GM12878 (cell line): Measurements from ENCODE around the gene FN1. TPM values are rescaled to one million over a fixed set of nuclear protein-coding genes. Genes with fewer than 3 reads are reported as not detected.

Experiments
- ATAC-seq: fragments of 200-7000 bp; cut with Tn5 transposase; 3 replicates; pipeline ENCODE4 v1.9.1; 2020; ENCODE audit warnings: mild to moderate bottlenecking, moderate library complexity
- BruUV-seq: library from RNA; stranded (reverse); fragments of 400-500 nt; replicated peaks from 2 replicates; lab custom pipeline; 2021; lab: Mats Ljungman, UMichigan
- CTCF ChIA-PET: fragments of 300-600 bp; sonication (Branson Sonifier 250); formaldehyde crosslinking; extraction: SDS; loops from one replicate; lab custom pipeline; 2021; ENCODE audit warnings: inconsistent platforms; lab: Yijun Ruan, JAX
- POLR2A ChIA-PET: fragments of 350-600 bp; formaldehyde crosslinking; extraction: SDS; loops from one replicate; lab custom pipeline; 2021; ENCODE audit warnings: inconsistent platforms; lab: Charles Lee
- RAD21 ChIA-PET: fragments of 300-600 bp; sonication (Branson Sonifier 250); formaldehyde crosslinking; loops from one replicate; lab custom pipeline; 2023; ENCODE audit warnings: antibody characterized with exemption; ENCODE audit not compliant: unreplicated experiment; lab: Charles Lee
- SMC1A ChIA-PET: fragments of 300-600 bp; sonication (Branson Sonifier 250); formaldehyde crosslinking; loops from one replicate; lab custom pipeline; 2023; ENCODE audit not compliant: unreplicated experiment, uncharacterized antibody; lab: Charles Lee
- DNase-seq: peaks from one replicate; pipeline ENCODE4 v3.0.0-alpha.2; 2011; ENCODE audit warnings: low read depth, low spot score
- FAIRE-seq: peaks from 3 replicates; lab custom pipeline; 2011; peaks lifted over from hg19 to GRCh38; lab: Jason Lieb, UNC
- H2AFZ ChIP-seq: 2 replicates; pipeline ENCODE4 v1.6.0; 2011; ENCODE audit warnings: low read depth, low read length, control low read depth; ENCODE audit not compliant: control insufficient read depth
- H3K27ac ChIP-seq: 2 replicates; pipeline ENCODE4 v1.5.1; 2011; ENCODE audit warnings: control low read depth; ENCODE audit not compliant: control insufficient read depth, insufficient read depth
- H3K27me3 ChIP-seq, 2 experiments: replicated peaks in 1 of 2; 2 replicates each; pipeline versions ENCODE4 v1.6.0 to v1.6.1; 2011; ENCODE audit warnings: low read length in 1 of 2; ENCODE audit not compliant: control insufficient read depth in 2 of 2, insufficient read depth in 2 of 2
- H3K36me3 ChIP-seq, 2 experiments: 2 replicates each; pipeline ENCODE4 v1.5.1; 2011; ENCODE audit warnings: low read length in 1 of 2; ENCODE audit not compliant: control insufficient read depth in 2 of 2, insufficient read depth in 2 of 2
- H3K4me1 ChIP-seq: 2 replicates; pipeline ENCODE4 v1.6.1; 2011; ENCODE audit warnings: mild to moderate bottlenecking, low read length, moderate library complexity, mixed read lengths; ENCODE audit not compliant: control insufficient read depth, insufficient read depth
- H3K4me2 ChIP-seq: 2 replicates; pipeline ENCODE4 v1.6.0; 2011; ENCODE audit warnings: control low read depth; ENCODE audit not compliant: control insufficient read depth, insufficient read depth
- H3K4me3 ChIP-seq: fragments of 200-600 bp; sonication (generic); 2 replicates; pipeline ENCODE4 v1.5.1; 2016
- H3K79me2 ChIP-seq: 2 replicates; pipeline ENCODE4 v1.6.0; 2011; ENCODE audit warnings: low read length; ENCODE audit not compliant: control insufficient read depth, insufficient read depth
- H3K9ac ChIP-seq: 2 replicates; pipeline ENCODE4 v1.8.0; 2011; ENCODE audit warnings: low read length, control low read depth, mixed read lengths; ENCODE audit not compliant: control insufficient read depth, insufficient read depth
- H3K9me3 ChIP-seq: replicated peaks from 3 replicates; pipeline ENCODE4 v1.5.1; 2011; ENCODE audit warnings: mild to moderate bottlenecking, low read length; ENCODE audit not compliant: control insufficient read depth, insufficient read depth
- H4K20me1 ChIP-seq: 2 replicates; pipeline ENCODE4 v1.6.0; 2011; ENCODE audit not compliant: control insufficient read depth, insufficient read depth
- E2F8 ChIP-seq: fragments of 450-650 bp; IDR thresholded peaks from 2 replicates; pipeline ENCODE4 v1.6.1; 2018; ENCODE audit warnings: mild to moderate bottlenecking, low read depth, moderate library complexity; ENCODE audit not compliant: partially characterized antibody
- E4F1 ChIP-seq: fragments of 450-650 bp; IDR thresholded peaks from 2 replicates; pipeline ENCODE4 v1.6.1; 2018; ENCODE audit warnings: borderline replicate concordance, mild to moderate bottlenecking; ENCODE audit not compliant: partially characterized antibody
- HDAC6 ChIP-seq: fragments of 200-600 bp; sonication (generic); IDR thresholded peaks from one replicate; pipeline ENCODE4 v1.8.0; 2017; ENCODE audit warnings: antibody characterized with exemption; ENCODE audit not compliant: unreplicated experiment
- MTA2 ChIP-seq: fragments of 450-650 bp; IDR thresholded peaks from 2 replicates; pipeline ENCODE4 v1.6.1; 2016; ENCODE audit warnings: low read depth, mild to moderate bottlenecking, moderate library complexity
- PAX5 ChIP-seq: IDR thresholded peaks from 2 replicates; pipeline ENCODE4 v1.6.1; 2011; ENCODE audit warnings: low read depth, low read length, borderline replicate concordance
- PKNOX1 ChIP-seq: fragments of 450-650 bp; IDR thresholded peaks from 2 replicates; pipeline ENCODE4 v1.6.1; 2016; ENCODE audit warnings: mild to moderate bottlenecking
- POLR2AphosphoS5 ChIP-seq: IDR thresholded peaks from 2 replicates; pipeline ENCODE4 v1.6.1; 2011; ENCODE audit warnings: mild to moderate bottlenecking, low read length, inconsistent platforms
- REST ChIP-seq: IDR thresholded peaks from 2 replicates; pipeline ENCODE4 v1.6.1; 2012; ENCODE audit warnings: mild to moderate bottlenecking, low read depth, low read length
- SMARCA5 ChIP-seq: fragments of 450-650 bp; IDR thresholded peaks from 2 replicates; pipeline ENCODE4 v1.6.1; 2017; ENCODE audit warnings: mild to moderate bottlenecking
- ZBTB33 ChIP-seq: fragments of 450-650 bp; IDR thresholded peaks from 2 replicates; pipeline ENCODE4 v1.6.1; 2017; ENCODE audit warnings: mild to moderate bottlenecking
- WGBS: methylation state at CpG from one replicate; pipeline ENCODE4 v1.1.6; 2016; ENCODE audit warnings: low lambda C conversion rate; ENCODE audit not compliant: insufficient replicate concordance, insufficient coverage; ENCODE audit errors: missing lambda C conversion rate; 5-methylcytosine and 5-hydroxymethylcytosine counted together
- in situ Hi-C: fragments of 300-500 bp; cut with MboI; formaldehyde crosslinking; loops from 9 replicates; pipeline ENCODE4 v1.14.3; 2018; ENCODE audit warnings: mixed read lengths
- intact Hi-C: fragments of 100-400 bp; cut with micrococcal nuclease; formaldehyde crosslinking; loops from one replicate; pipeline ENCODE4 v1.14.2; 2022; ENCODE audit not compliant: unreplicated experiment
- polyA plus RNA-seq, 11 experiments: library from polyadenylated mRNA; depleted of rRNA in 4 of 11; unstranded in 6 of 11; stranded (reverse) in 5 of 11; fragments of >200 nt; fragmentation: Nextera tagmentation in 4 of 11; fragmentation: Illumina TruSeq in 1 of 11; extraction: Ambion mirVana in 4 of 11; extraction: Trizol in 1 of 11; gene quantifications; 1 replicate in 1 of 11; 2 replicates in 10 of 11; pipeline versions ENCODE4 v1.2.1 to v1.2.3, GENCODE V29; 2011 to 2016; ENCODE audit warnings: inconsistent platforms in 2 of 11, missing spikeins in 2 of 11, low read depth in 1 of 11
- total RNA-seq, 4 experiments: library from RNA; depleted of rRNA in 3 of 4; stranded (reverse); fragments of >200 nt in 3 of 4; fragmentation: Illumina TruSeq in 1 of 4; extraction: Trizol in 1 of 4; gene quantifications; 2 replicates each; pipeline versions ENCODE4 v1.2.1 to v1.2.3, GENCODE V29; 2013 to 2021

FN1 gene
- total and polyA plus RNA-seq, 10 of the 15 experiments (the other 5 are each of a cell fraction or from before 2014, with no cell fraction given) = 0.60 to 9.4 (median 1.5) TPM

- DNase-seq (no peak), FAIRE-seq (no peak), ATAC-seq (no peak)
- in situ Hi-C loops = loop anchor here (25.0 kb wide), 1 partner anchor 447 kb away; no protein-coding TSS in a partner anchor
- Histone ChIP-seq H3K79me2 (no peaks in the 10 kb centered on the region), H3K27me3 (no peaks in the 10 kb centered on the region), H3K9ac (no peak overlapping the region), H4K20me1 (no peaks in the 10 kb centered on the region), H3K4me3 (no peak overlapping the region), H3K27ac (no peak overlapping the region), H2AFZ (no peak overlapping the region), H3K4me1 (no peaks in the 10 kb centered on the region), H3K36me3 (no peaks in the 10 kb centered on the region), H3K4me2 (no peak overlapping the region), H3K9me3 (no peaks in the 10 kb centered on the region)
- no TSS peak for BruUV-seq
- CTCF ChIA-PET = interaction anchor here (0.8 to 1.2 kb wide), 3 partner anchors 11 to 13 kb away, joined by 3 to 6 read pairs (median 4); no protein-coding TSS in a partner anchor
- WGBS = 13% methylated on average over 2 of the region's 2 CpGs
- SMC1A ChIA-PET = no interaction called here
- intact Hi-C loops = no loop called here
- RAD21 ChIA-PET = no interaction called here
- TF ChIP-seq SMARCA5 (no peak), HDAC6 (no peak), E2F8 (no peak), PKNOX1 (no peak), ZBTB33 (no peak), POLR2AphosphoS5 (no peak), PAX5 (no peak), E4F1 (no peak), MTA2 (no peak), REST (no peak)
- POLR2A ChIA-PET = no interaction called here
Measured at GRCh38 chr2:215465256-215465655, 29.4 kb upstream of the FN1 start.
